Cardiac muscle cell (in vitro differentiated cells and primary cell): ENCODE measurements around the gene MYH15. TPM values are rescaled to one million over a fixed set of nuclear protein-coding genes. Genes with fewer than 3 reads are reported as not detected.

Source experiments
- DNase-seq, 2 donors: peaks; one replicate each; pipeline versions ENCODE4 v3.0.0 to v3.0.0-alpha.2; 2010 to 2017; ENCODE audit warnings: low read depth in 1 of 2, low spot score in 1 of 2
- H3K27ac ChIP-seq: fragments of 200-600 bp; sonication (generic); 2 replicates; pipeline ENCODE4 v1.5.1; 2016
- H3K27me3 ChIP-seq: fragments of 200-600 bp; sonication (generic); 2 replicates; pipeline ENCODE4 v1.6.0; 2016; ENCODE audit warnings: control low read depth
- H3K36me3 ChIP-seq: fragments of 200-600 bp; sonication (generic); 2 replicates; pipeline ENCODE4 v1.5.1; 2016; ENCODE audit warnings: control low read depth
- H3K4me1 ChIP-seq: fragments of 200-600 bp; sonication (generic); 2 replicates; pipeline ENCODE4 v1.8.1; 2017; ENCODE audit warnings: low read depth, mild to moderate bottlenecking, mixed run types
- H3K4me3 ChIP-seq: fragments of 200-600 bp; sonication (generic); 2 replicates; pipeline ENCODE4 v1.5.1; 2016; ENCODE audit warnings: mild to moderate bottlenecking
- H3K9me3 ChIP-seq: fragments of 200-600 bp; sonication (generic); 2 replicates; pipeline ENCODE4 v1.5.1; 2017; ENCODE audit warnings: low read depth, mild to moderate bottlenecking, control low read depth
- polyA plus RNA-seq: library from polyadenylated mRNA; unstranded; fragments of >200 nt; fragmentation: Nextera tagmentation; extraction: Ambion mirVana; gene quantifications from 2 replicates; pipeline ENCODE4 v1.2.1, GENCODE V29; 2016
- total RNA-seq: library from RNA; depleted of rRNA; stranded (reverse); fragments of >200 nt; gene quantifications from 2 replicates; pipeline ENCODE4 v1.2.3, GENCODE V29; 2016
- TF ChIP-seq, protein P1 (sequence below): IDR thresholded peaks from 2 replicates; pipeline ENCODE4 v1.5.1; 2012; ENCODE audit warnings: low read depth, mild to moderate bottlenecking, low read length

MYH15 gene
- total and polyA plus RNA-seq, 2 experiments from 2014 or later, result 0.24 to 0.55 TPM

DNA sequence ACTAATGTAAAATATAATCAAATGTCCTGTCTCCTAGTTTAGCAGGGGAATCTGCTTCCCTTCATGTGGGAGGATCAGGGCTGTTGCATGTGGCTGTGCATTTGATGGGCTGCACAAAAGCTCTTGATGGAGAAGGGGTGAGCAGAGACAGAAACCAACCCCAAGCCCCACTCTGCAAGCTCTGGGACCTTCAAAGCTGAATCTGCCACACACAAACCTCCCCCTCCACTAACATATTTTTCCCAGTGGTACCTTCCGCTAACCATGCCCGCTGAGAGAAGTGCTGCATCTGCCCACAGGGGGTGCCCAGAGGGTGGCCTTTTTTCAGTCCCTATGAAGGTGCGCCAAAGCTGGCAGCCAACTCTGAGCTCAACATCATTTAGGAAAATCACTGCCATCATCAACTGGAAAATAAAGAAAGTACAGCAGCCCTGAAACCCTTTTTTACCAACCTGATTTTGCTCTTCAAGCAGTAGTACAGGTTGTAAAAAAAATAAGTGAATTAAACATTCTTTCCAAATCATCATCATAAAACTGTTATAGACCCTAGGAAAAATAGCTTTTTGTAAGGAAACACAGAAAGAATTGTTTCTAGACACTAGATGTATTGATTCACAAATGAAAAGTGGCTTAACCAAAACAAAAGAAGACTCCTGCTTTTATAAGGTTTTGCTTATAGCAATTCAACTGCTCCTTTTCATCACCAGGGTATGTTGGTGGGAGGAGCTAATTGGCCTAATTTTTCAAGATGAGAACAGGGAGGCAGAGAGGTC is 117.1 kb downstream of the MYH15 start:
- DNase-seq, result no peak
- Histone ChIP-seq H3K4me1 (no peaks in the 10 kb centered on the region), H3K36me3 (no peaks in the 10 kb centered on the region), H3K27ac (no peak overlapping the region), H3K27me3 (no peaks in the 10 kb centered on the region), H3K4me3 (no peak overlapping the region), H3K9me3 (no peaks in the 10 kb centered on the region)
- TF ChIP-seq, protein P1, sequence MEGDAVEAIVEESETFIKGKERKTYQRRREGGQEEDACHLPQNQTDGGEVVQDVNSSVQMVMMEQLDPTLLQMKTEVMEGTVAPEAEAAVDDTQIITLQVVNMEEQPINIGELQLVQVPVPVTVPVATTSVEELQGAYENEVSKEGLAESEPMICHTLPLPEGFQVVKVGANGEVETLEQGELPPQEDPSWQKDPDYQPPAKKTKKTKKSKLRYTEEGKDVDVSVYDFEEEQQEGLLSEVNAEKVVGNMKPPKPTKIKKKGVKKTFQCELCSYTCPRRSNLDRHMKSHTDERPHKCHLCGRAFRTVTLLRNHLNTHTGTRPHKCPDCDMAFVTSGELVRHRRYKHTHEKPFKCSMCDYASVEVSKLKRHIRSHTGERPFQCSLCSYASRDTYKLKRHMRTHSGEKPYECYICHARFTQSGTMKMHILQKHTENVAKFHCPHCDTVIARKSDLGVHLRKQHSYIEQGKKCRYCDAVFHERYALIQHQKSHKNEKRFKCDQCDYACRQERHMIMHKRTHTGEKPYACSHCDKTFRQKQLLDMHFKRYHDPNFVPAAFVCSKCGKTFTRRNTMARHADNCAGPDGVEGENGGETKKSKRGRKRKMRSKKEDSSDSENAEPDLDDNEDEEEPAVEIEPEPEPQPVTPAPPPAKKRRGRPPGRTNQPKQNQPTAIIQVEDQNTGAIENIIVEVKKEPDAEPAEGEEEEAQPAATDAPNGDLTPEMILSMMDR, result no peak

DNA sequence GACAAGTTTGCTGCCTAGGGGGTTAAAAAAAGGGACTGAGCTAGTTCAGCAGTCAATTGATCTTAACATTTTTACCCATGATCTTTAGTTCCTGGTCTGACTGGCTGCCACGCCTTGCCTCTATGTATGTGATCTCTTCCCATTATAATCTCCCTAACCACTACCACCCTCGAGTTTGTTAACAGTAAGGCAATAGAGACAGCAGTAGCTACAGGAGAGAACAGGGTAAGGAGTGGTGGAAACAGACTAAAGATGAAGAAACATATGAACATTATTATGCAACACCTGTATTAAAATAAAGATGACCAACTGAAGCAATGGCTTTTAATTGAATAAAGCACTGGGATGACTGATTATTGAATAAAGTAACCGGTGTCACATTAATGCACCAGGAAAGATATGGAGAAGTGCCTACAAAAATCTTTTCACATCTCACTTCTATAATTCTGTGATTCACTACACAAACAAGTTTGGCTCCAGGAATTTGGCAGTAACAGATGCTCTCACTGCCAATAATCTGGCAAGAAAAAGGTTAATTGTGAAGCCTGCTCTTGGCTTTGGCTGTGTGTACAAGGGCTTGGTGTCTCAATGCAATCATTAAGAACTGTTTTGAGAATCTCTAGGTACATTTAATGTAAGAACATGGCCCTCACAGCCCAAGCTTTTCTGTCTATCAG is 118.3 kb downstream of the MYH15 start:
- TF ChIP-seq, protein P1, result no peak
- Histone ChIP-seq H3K27me3 (no peaks in the 10 kb centered on the region), H3K27ac (no peak overlapping the region), H3K9me3 (no peaks in the 10 kb centered on the region), H3K4me1 (no peaks in the 10 kb centered on the region), H3K36me3 (no peaks in the 10 kb centered on the region), H3K4me3 (no peak overlapping the region)
- DNase-seq, result peak in 1 of 2 donors; percentile 63

DNA sequence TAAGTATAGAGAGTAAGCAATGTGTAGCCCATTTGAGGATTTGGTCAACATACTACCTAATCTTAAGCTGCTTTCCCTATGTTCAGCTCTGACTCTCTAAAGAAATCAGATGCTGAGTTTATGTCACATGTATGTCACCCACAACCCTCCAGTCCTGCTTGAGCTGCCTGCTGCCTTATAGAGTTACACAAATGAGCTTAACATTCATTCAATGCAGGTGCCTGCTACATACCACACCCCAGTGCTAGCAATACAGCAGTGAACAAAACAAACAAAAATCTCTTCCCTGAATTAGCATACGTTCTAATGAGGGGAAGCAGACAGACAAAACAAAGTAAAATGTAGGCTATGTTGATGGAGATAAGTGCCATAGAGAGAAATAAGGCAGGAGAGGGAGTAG is 121.0 kb downstream of the MYH15 start:
- TF ChIP-seq, protein P1, result no peak
- Histone ChIP-seq H3K9me3 (no peaks in the 10 kb centered on the region), H3K4me3 (no peak overlapping the region), H3K27ac (no peak overlapping the region), H3K36me3 (no peaks in the 10 kb centered on the region), H3K27me3 (no peaks in the 10 kb centered on the region), H3K4me1 (no peaks in the 10 kb centered on the region)
- no peak for DNase-seq

DNA sequence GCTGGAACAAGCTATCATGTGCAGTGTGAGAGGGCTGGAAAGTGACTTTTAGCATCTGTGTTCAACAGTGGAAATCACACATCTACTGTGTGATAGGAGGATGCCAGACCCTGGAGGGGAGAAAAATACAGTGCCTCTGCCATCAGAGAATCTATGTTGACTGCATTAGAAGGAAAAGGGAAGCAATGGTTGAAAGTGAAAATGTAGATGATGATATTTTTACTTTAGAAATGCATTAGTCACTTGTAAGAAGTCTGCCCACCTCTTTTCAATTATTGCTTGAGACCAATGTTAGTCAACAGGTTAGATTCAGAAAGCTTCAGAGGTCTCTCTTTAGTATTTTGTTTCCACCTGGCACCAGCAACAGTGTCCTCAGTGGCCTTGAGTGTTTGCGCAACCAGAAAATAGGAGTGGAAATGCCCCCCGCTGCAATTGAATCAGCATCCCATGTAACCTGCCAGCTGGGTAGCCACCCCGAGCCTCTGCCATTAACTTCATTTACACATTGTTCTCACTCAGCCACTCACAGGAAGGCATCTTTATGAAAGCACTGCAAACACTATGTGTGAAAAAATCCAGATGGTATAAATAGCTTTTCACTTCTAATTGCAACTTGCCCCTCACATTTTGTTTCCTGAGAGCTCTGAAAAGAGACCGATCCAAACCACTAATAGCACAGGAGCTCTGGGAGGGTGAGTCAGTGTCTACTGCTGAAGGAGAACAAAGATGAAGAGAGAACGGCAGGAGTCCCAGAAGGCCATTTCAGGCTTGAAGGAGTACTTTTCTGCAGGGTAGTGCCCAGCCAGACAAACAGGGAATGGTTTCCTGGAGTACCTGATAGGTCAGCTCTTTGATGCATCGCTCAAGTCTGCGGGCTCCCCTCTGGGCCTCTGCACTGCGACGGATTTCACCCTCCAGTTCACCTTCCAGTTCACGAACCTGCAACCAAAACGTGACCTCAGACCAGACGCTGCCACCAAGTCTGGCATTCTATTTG is 122.0 kb downstream of the MYH15 start:
- Histone ChIP-seq H3K27ac (no peak overlapping the region), H3K4me3 (no peak overlapping the region), H3K9me3 (no peaks in the 10 kb centered on the region), H3K27me3 (no peaks in the 10 kb centered on the region), H3K4me1 (no peaks in the 10 kb centered on the region), H3K36me3 (no peaks in the 10 kb centered on the region)
- no peak for DNase-seq
- TF ChIP-seq, protein P1, result no peak

DNA sequence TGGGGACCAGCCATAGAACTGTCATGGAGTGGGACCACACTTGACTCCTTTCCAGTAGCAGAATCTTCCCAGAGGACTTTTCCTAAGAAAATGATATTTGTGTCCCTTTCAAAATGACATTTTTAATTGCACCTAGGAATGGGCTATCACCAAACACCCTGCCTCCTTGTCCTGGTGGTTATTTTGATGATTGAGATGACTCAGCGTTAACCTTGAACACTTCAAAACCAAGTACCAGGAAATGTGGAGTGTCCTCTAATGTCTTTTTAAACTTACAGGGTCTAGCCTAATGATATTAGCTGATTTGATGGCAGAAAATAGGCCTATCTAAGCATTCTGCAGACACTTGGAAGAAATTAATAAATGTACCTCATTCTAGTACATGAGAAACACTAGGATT is 123.3 kb downstream of the MYH15 start:
- Histone ChIP-seq H3K27me3 (no peaks in the 10 kb centered on the region), H3K27ac (no peak overlapping the region), H3K36me3 (no peaks in the 10 kb centered on the region), H3K4me3 (no peak overlapping the region), H3K4me1 (no peaks in the 10 kb centered on the region), H3K9me3 (no peaks in the 10 kb centered on the region)
- no peak for DNase-seq
- TF ChIP-seq, protein P1, result no peak
